ENCODE measurements around the gene SLAMF1. TPM values are rescaled to one million over a fixed set of nuclear protein-coding genes. Genes with fewer than 3 reads are reported as not detected.

The SLAMF1 gene
- total RNA-seq, 1 donor from 2014 or later, result not detected

DNA sequence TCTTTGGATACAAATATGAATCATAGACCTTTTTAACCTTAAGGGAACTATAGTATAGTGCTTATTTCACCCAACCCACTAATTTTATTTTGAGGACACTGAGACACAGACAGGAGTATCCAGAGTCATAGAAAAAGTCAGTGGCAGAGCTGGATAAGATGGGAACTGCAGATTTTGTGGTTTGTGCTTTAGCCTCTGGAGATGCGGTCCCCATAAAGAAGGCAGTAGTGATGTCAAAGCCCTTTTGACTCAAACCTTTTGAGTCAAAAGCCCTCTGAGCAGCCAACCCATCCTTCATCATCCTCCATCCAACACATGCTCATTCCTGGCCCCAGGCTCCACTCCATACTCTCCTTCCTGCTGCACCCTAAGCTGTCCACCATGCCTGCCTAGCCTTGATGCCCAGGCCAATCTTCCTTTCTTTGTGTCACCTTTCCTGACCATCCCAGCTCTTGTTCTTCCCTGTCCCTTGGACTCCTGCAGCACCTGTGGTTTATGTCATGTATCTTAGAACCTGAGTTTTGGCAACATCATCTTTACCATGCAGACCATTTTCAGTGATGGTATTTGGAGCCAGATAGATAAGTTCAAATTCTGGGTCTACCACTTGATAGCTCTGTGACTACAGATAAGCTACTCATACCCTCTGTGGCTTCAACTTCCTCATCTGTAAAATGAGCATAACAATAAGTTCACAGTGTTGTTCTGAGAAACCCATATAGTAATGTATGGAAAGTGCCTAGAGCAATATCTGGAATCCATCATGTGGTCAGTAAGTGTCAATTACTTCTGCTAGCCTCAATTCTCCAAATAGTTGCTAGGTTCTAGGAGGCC is 20.1 kb downstream of the SLAMF1 start:
- Histone ChIP-seq H3K79me2 (ENCODE audit: low read depth) (no peaks in the 10 kb centered on the region), H3K27me3 (no peaks in the 10 kb centered on the region), H3K36me3 (no peaks in the 10 kb centered on the region), H3K9me3 (ENCODE audit: low read depth) (no peaks in the 10 kb centered on the region), H3K9ac (no peak overlapping the region), H2AFZ (replicated peaks) (no peak overlapping the region), H3F3A (ENCODE audit: low read depth) (no peaks in the 10 kb centered on the region), H3K4me3 (no peak overlapping the region), H3K27ac (no peak overlapping the region), H3K4me1 (no peaks in the 10 kb centered on the region), H4K20me1 (ENCODE audit: low read depth) (no peaks in the 10 kb centered on the region), H3K4me2 (no peak overlapping the region)
- H3K9me3 Mint-ChIP-seq, result no peaks in the 10 kb centered on the region
- peaks cover 3% of the 10 kb centered on the region for H3K4me1 Mint-ChIP-seq
- H3K36me3 Mint-ChIP-seq, result no peaks in the 10 kb centered on the region
- no peak for DNase-seq (ENCODE audit: low spot score)
- H3K27me3 Mint-ChIP-seq (ENCODE audit: insufficient read depth, low read depth), result peaks cover 2% of the 10 kb centered on the region
- TF ChIP-seq, protein P1, sequence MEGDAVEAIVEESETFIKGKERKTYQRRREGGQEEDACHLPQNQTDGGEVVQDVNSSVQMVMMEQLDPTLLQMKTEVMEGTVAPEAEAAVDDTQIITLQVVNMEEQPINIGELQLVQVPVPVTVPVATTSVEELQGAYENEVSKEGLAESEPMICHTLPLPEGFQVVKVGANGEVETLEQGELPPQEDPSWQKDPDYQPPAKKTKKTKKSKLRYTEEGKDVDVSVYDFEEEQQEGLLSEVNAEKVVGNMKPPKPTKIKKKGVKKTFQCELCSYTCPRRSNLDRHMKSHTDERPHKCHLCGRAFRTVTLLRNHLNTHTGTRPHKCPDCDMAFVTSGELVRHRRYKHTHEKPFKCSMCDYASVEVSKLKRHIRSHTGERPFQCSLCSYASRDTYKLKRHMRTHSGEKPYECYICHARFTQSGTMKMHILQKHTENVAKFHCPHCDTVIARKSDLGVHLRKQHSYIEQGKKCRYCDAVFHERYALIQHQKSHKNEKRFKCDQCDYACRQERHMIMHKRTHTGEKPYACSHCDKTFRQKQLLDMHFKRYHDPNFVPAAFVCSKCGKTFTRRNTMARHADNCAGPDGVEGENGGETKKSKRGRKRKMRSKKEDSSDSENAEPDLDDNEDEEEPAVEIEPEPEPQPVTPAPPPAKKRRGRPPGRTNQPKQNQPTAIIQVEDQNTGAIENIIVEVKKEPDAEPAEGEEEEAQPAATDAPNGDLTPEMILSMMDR (IDR thresholded peaks at IDR 0.05), result no peak
- TF ChIP-seq EZH2 (IDR thresholded peaks at IDR 0.05), result no peak
- no peak for TF ChIP-seq EZH2phosphoT487 (IDR thresholded peaks at IDR 0.05)
- no peak overlapping the region for H3K4me3 Mint-ChIP-seq
- no peak overlapping the region for H3K27ac Mint-ChIP-seq

DNA sequence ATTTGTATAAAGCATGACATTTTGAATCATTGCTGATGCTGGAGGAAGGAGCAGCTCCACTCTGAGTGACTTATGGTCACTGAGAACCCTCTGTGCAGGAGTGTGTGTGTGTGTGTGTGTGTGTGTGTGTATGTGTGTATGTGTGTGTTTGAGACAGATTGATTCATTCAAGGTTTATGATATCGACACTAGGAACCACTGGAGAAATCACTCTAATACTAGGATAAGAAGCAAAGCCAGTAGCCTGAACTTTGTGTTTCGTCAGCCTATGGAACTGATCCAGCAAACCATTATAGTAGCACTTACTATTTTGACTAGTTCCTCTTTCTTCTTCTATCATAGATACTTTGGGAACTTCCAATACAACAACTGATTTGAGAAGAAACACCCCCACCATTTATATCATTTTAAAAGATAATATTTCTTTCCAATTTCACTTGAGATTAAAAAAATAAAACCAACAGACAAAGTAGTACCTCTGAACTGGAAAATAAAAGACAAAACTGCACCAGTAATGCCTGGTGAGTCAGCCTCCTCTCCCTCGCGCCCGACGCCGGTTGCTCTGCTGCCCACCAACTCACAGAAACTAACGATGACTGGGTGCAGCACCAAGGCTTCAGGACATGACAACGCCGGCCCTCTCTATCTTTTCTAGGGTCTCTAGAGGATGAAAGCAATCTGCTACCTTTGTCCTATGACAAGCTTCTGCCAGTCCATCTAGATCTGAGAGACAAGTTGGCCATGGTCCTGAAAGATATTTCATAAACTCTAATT is 20.9 kb downstream of the SLAMF1 start:
- Mint-ChIP-seq H3K9me3 (no peaks in the 10 kb centered on the region), H3K4me1 (peaks cover 2% of the 10 kb centered on the region), H3K4me3 (no peak overlapping the region), H3K36me3 (no peaks in the 10 kb centered on the region), H3K27me3 (ENCODE audit: insufficient read depth, low read depth) (peaks cover 4% of the 10 kb centered on the region), H3K27ac (no peak overlapping the region)
- H3K36me3 ChIP-seq, result no peaks in the 10 kb centered on the region
- no peaks in the 10 kb centered on the region for H3F3A ChIP-seq (ENCODE audit: low read depth)
- H4K20me1 ChIP-seq (ENCODE audit: low read depth), result no peaks in the 10 kb centered on the region
- TF ChIP-seq EZH2 (IDR thresholded peaks at IDR 0.05) (no peak), EZH2phosphoT487 (IDR thresholded peaks at IDR 0.05) (no peak)
- TF ChIP-seq, protein P1 (IDR thresholded peaks at IDR 0.05), result no peak
- DNase-seq (ENCODE audit: low spot score), result no peak
- no peak overlapping the region for H3K9ac ChIP-seq
- H2AFZ ChIP-seq (replicated peaks), result no peak overlapping the region
- no peak overlapping the region for H3K4me3 ChIP-seq
- no peaks in the 10 kb centered on the region for H3K9me3 ChIP-seq (ENCODE audit: low read depth)
- H3K27ac ChIP-seq, result no peak overlapping the region
- H3K4me2 ChIP-seq, result no peak overlapping the region
- no peaks in the 10 kb centered on the region for H3K4me1 ChIP-seq
- H3K79me2 ChIP-seq (ENCODE audit: low read depth), result no peaks in the 10 kb centered on the region
- no peaks in the 10 kb centered on the region for H3K27me3 ChIP-seq

DNA sequence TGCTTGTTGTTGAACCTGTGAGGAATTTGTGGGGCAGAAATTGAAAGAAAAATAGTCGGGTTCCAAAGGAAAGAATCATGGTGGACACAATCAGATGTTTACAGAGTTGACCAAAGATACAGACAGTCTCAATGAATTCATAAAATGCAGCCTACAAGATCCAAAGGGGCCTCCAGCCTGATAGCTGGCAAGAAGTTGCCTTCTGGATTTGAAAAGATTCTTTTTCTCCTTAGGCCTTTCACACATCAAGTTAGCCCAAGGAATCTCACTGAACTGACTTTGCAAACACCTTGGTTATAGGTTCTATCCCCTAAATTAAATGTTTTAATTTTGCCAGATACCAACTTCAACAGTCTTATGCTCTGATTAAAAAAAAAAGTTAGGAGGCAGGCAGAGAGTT is 21.5 kb downstream of the SLAMF1 start:
- H3K9ac ChIP-seq, result no peak overlapping the region
- no peak overlapping the region for H3K4me2 ChIP-seq
- H3K4me3 Mint-ChIP-seq, result no peak overlapping the region
- H3K4me1 ChIP-seq, result no peaks in the 10 kb centered on the region
- no peaks in the 10 kb centered on the region for H3K79me2 ChIP-seq (ENCODE audit: low read depth)
- H3K36me3 ChIP-seq, result no peaks in the 10 kb centered on the region
- H3K27ac Mint-ChIP-seq, result no peak overlapping the region
- no peak overlapping the region for H3K4me3 ChIP-seq
- H3K36me3 Mint-ChIP-seq, result no peaks in the 10 kb centered on the region
- H2AFZ ChIP-seq (replicated peaks), result no peak overlapping the region
- H3K27me3 Mint-ChIP-seq (ENCODE audit: insufficient read depth, low read depth), result peaks cover 4% of the 10 kb centered on the region
- H4K20me1 ChIP-seq (ENCODE audit: low read depth), result no peaks in the 10 kb centered on the region
- DNase-seq (ENCODE audit: low spot score), result no peak
- no peaks in the 10 kb centered on the region for H3F3A ChIP-seq (ENCODE audit: low read depth)
- no peak overlapping the region for H3K27ac ChIP-seq
- H3K27me3 ChIP-seq, result no peaks in the 10 kb centered on the region
- no peak for TF ChIP-seq EZH2 (IDR thresholded peaks at IDR 0.05)
- TF ChIP-seq EZH2phosphoT487 (IDR thresholded peaks at IDR 0.05), result no peak
- no peaks in the 10 kb centered on the region for H3K9me3 ChIP-seq (ENCODE audit: low read depth)
- H3K4me1 Mint-ChIP-seq, result no peaks in the 10 kb centered on the region
- H3K9me3 Mint-ChIP-seq, result no peaks in the 10 kb centered on the region
